OCI-LY1 (cell line): Measurements from ENCODE around the gene HOTAIR.

Experiments
- H2AFZ ChIP-seq: fragments of 200-600 bp; sonication (generic), shearing (Covaris generic); 2 replicates; pipeline ENCODE4 v1.6.0; 2014; ENCODE audit warnings: antibody characterized with exemption, mild to moderate bottlenecking, low read length
- H3F3A ChIP-seq: fragments of 200-600 bp; sonication (generic), shearing (Covaris generic); 2 replicates; pipeline ENCODE4 v1.6.0; 2014; ENCODE audit warnings: mild to moderate bottlenecking, antibody characterized with exemption, low read length, moderate library complexity; ENCODE audit not compliant: insufficient read depth
- H3K27ac ChIP-seq: fragments of 200-600 bp; sonication (generic); 2 replicates; pipeline ENCODE4 v1.5.1; 2014; ENCODE audit warnings: low read length, mixed run types, mild to moderate bottlenecking, low read depth; ENCODE audit not compliant: poor library complexity, severe bottlenecking
- H3K27me3 ChIP-seq: fragments of 200-600 bp; sonication (generic); 2 replicates; pipeline ENCODE4 v1.6.0; 2014; ENCODE audit warnings: antibody characterized with exemption, mild to moderate bottlenecking, low read length, moderate library complexity; ENCODE audit not compliant: insufficient read depth
- H3K36me3 ChIP-seq: fragments of 200-600 bp; sonication (generic); 2 replicates; pipeline ENCODE4 v1.6.1; 2014; ENCODE audit warnings: mild to moderate bottlenecking, antibody characterized with exemption, low read length, moderate library complexity, mixed read lengths; ENCODE audit not compliant: insufficient read depth
- H3K4me1 ChIP-seq: fragments of 200-600 bp; sonication (generic); 2 replicates; pipeline ENCODE4 v1.5.1; 2014; ENCODE audit warnings: mild to moderate bottlenecking, low read length, moderate library complexity; ENCODE audit not compliant: insufficient read depth, severe bottlenecking
- H3K4me2 ChIP-seq: fragments of 200-600 bp; sonication (generic), shearing (Covaris generic); 2 replicates; pipeline ENCODE4 v1.6.1; 2014; ENCODE audit warnings: low read length
- H3K4me3 ChIP-seq: fragments of 200-600 bp; sonication (generic); 2 replicates; pipeline ENCODE4 v1.5.1; 2014; ENCODE audit warnings: low read length, low read depth, mild to moderate bottlenecking, mixed read lengths; ENCODE audit not compliant: poor library complexity, severe bottlenecking
- H3K79me2 ChIP-seq: fragments of 200-600 bp; shearing (Covaris generic); 2 replicates; pipeline ENCODE4 v1.6.1; 2016; ENCODE audit warnings: mixed run types, low read length, mixed read lengths; ENCODE audit not compliant: insufficient read depth
- H3K9ac ChIP-seq: fragments of 200-600 bp; sonication (generic), shearing (Covaris generic); 2 replicates; pipeline ENCODE4 v1.6.1; 2014; ENCODE audit warnings: mild to moderate bottlenecking, low read length, mixed read lengths
- H3K9me2 ChIP-seq: fragments of 200-600 bp; sonication (generic), shearing (Covaris generic); 2 replicates; pipeline ENCODE4 v1.6.1; 2014; ENCODE audit warnings: low read depth, mild to moderate bottlenecking, low read length, mixed read lengths
- H3K9me3 ChIP-seq: fragments of 200-600 bp; shearing (Covaris generic); 2 replicates; pipeline ENCODE4 v1.6.1; 2014; ENCODE audit warnings: low read length, mixed read lengths
- H4K20me1 ChIP-seq: fragments of 200-600 bp; sonication (generic), shearing (Covaris generic); 2 replicates; pipeline ENCODE4 v1.6.0; 2016; ENCODE audit warnings: mild to moderate bottlenecking, low read length; ENCODE audit not compliant: insufficient read depth
- EZH2 ChIP-seq: fragments of 200-600 bp; sonication (generic), shearing (Covaris generic); IDR thresholded peaks from 2 replicates; pipeline ENCODE4 v1.8.0; 2017; ENCODE audit warnings: borderline replicate concordance, mixed run types, mild to moderate bottlenecking, antibody characterized with exemption, low read length, moderate library complexity, mixed read lengths
- TF ChIP-seq, protein P1 (sequence below): fragments of 200-600 bp; sonication (generic), shearing (Covaris generic); IDR thresholded peaks from 2 replicates; pipeline ENCODE4 v1.5.1; 2017; ENCODE audit warnings: mild to moderate bottlenecking, antibody characterized with exemption, low read length, moderate library complexity, mixed read lengths

Gene HOTAIR

DNA sequence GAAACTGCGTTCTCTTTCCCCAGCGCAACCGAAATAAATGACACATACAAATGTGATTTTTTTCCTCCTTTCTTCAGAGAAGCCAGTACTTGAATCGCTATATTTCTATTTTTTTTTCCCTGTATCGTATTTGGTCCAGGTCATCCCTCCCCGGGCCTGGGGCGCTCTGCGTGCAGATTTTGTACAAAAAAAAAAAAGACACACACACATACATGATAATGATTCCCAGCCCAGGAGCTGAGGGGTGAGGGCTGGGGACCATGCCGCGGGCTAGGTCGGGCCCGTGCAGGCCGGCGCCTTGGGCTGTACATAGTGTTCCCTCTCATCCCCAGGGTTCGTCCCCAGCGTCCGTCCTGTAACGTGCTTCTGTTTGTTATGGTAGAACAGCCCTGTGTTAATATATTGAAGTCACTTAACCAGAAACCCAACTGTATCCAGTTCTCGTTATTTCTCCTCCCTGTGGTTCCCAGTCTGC lies 28.2 kb upstream of the HOTAIR start:
- Histone ChIP-seq H3K9me3 (no peaks in the 10 kb centered on the region), H3K9me2 (no peaks in the 10 kb centered on the region), H3K4me3 (no peak overlapping the region), H3K4me1 (peaks cover 6% of the 10 kb centered on the region), H3K27me3 (peaks cover 2% of the 10 kb centered on the region; the same call in 1 of the 2 replicates), H4K20me1 (no peaks in the 10 kb centered on the region), H3K4me2 (no peak overlapping the region), H3K36me3 (no peaks in the 10 kb centered on the region), H3K79me2 (no peaks in the 10 kb centered on the region), H3K9ac (no peak overlapping the region), H2AFZ (no peak overlapping the region), H3K27ac (no peak overlapping the region), H3F3A (no peaks in the 10 kb centered on the region)
- no peak for TF ChIP-seq EZH2
- TF ChIP-seq, protein P1, sequence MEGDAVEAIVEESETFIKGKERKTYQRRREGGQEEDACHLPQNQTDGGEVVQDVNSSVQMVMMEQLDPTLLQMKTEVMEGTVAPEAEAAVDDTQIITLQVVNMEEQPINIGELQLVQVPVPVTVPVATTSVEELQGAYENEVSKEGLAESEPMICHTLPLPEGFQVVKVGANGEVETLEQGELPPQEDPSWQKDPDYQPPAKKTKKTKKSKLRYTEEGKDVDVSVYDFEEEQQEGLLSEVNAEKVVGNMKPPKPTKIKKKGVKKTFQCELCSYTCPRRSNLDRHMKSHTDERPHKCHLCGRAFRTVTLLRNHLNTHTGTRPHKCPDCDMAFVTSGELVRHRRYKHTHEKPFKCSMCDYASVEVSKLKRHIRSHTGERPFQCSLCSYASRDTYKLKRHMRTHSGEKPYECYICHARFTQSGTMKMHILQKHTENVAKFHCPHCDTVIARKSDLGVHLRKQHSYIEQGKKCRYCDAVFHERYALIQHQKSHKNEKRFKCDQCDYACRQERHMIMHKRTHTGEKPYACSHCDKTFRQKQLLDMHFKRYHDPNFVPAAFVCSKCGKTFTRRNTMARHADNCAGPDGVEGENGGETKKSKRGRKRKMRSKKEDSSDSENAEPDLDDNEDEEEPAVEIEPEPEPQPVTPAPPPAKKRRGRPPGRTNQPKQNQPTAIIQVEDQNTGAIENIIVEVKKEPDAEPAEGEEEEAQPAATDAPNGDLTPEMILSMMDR = no peak

DNA sequence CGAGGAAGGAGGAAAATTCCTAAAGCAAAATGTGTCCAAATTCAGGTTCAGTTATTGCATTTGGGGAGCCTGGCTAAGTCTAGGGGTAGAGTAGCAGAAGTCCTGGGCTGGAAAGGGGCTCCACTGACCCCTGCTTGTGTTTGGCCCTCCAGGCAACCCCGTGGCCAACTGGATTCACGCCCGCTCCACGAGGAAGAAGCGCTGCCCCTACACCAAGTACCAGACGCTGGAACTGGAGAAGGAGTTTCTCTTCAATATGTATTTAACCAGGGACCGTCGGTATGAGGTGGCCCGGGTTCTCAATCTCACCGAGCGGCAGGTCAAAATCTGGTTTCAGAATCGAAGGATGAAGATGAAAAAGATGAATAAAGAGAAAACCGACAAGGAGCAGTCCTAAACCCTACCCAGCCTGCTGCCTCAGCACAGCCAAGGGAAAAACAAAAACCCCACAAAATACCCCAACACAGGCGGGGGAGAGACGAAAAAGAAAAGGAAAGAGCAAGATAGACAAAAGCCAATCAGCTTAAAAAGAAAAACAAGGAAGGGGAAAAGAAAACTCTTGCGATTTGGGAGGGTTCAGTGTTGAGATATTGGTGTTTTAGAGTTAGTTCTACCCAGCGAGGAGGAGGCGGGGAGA lies 27.6 kb upstream of the HOTAIR start:
- Histone ChIP-seq H4K20me1 (no peaks in the 10 kb centered on the region), H3K9ac (no peak overlapping the region), H2AFZ (no peak overlapping the region), H3F3A (no peaks in the 10 kb centered on the region), H3K9me2 (no peaks in the 10 kb centered on the region), H3K4me2 (no peak overlapping the region), H3K9me3 (no peaks in the 10 kb centered on the region), H3K27ac (no peak overlapping the region), H3K27me3 (peaks cover 6% of the 10 kb centered on the region; the same call in 1 of the 2 replicates), H3K4me1 (peaks cover 6% of the 10 kb centered on the region), H3K36me3 (no peaks in the 10 kb centered on the region), H3K4me3 (no peak overlapping the region), H3K79me2 (no peaks in the 10 kb centered on the region)
- no peak for TF ChIP-seq EZH2
- TF ChIP-seq, protein P1 = no peak

DNA sequence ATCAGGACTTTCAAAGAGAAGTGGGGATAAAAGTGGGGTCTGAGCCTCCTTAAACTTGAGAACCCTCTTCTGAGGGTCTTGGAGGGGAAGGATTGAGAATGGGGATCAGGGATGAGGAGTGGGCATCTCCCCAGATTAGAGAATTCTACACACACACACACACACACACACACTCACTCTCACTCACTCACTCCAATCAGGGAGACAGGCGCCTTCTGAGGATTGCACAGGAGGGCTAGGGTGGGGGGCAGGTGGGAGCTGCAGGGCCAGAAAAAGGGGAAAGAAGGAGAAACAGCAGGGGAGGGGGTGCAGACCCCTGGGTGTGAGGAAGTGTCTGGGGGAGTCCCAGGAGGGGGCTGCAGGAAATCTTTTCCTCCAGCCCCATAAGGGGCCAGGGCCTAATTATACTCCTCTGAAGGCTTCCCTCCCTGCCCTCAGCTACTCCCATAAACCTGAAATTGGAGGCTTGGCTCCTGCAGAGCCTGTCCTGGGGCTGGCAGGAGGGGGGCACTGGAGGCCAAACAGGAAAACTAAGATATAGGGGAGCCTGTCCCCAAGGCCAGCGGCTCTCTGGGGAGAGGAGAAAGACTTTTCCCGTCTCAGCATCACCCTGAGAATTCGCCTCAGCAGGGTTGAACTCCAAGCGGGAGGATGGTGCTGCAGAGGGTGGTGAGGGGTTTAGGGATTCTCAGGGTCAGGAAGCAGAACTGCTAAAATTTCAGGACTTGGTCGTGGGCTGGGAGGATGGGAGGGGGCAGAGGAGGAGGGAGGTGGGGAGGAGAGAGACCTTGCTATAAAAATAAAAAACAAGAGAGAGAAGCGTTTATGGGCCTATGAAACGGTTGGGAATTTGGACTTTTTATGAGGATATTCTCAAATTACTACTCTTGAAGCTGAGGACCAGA lies 26.8 kb upstream of the HOTAIR start:
- peaks cover 15% of the 10 kb centered on the region; the same call in 1 of the 2 replicates for H3K27me3 ChIP-seq

More for the DNA sequence above, 26.8 kb upstream of the HOTAIR start:
- Histone ChIP-seq H2AFZ (no peak overlapping the region), H3K9ac (no peak overlapping the region), H3K9me3 (no peaks in the 10 kb centered on the region), H3F3A (no peaks in the 10 kb centered on the region), H3K4me3 (no peak overlapping the region), H4K20me1 (no peaks in the 10 kb centered on the region), H3K36me3 (no peaks in the 10 kb centered on the region), H3K9me2 (no peaks in the 10 kb centered on the region), H3K4me2 (no peak overlapping the region), H3K4me1 (peaks cover 6% of the 10 kb centered on the region), H3K79me2 (no peaks in the 10 kb centered on the region), H3K27ac (no peak overlapping the region)
- TF ChIP-seq, protein P1 = no peak
- no peak for TF ChIP-seq EZH2
